Activated T-cell treated with anti-CD3 and anti-CD28 coated beads for 4 hours (primary cell): ENCODE measurements around the gene GPI.
A peak's percentile ranks its signal among the peaks of the same experiment; 100 is the strongest.
"Not testable (repeated sequence)": the region's sequence is repeated elsewhere in the genome, so short reads cannot be mapped to it uniquely, and the experiment has no call there.

ENCODE experiments used
- DNase-seq: peaks from one replicate; pipeline ENCODE4 v3.0.0-alpha.2; 2020

Gene GPI

GRCh38 chr19:34370117-34370516 is 5.1 kb downstream of the GPI start:
- no peak for DNase-seq

GRCh38 chr19:34370983-34371382 is 6.0 kb downstream of the GPI start:
- DNase-seq = no peak

DNA sequence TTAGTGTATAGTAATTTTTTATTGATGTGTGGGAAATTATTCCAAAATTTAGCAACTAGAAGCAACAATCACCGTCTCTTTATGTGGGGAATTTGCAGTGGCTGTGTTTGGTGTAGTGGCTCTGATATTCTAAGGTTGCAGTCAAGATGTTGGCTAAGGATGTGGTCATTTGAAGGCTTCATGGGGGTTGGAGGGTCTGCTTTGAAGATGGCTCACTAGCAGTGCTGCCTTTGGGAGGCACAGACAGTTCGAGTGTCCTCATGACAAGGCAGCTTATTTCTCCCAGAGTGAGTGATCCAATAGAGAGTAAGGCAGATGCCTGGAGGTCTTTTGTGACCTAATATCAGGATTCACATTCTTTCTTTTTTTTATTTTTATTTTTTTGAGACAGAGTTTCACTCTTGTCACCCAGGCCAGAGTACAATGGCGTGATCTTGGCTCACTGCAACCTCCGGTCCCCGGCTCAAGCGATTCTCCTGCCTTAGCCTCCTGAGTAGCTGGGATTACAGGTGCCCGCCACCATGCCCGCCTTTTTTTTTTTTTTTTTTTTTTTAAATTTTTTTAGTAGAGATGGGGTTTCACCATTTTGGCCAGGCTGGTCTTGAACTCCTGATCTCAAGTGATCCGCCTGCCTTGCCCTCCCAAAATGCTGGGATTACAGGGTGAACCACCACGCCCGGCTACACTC is 8.7 kb downstream of the GPI start:
- no peak for DNase-seq

DNA sequence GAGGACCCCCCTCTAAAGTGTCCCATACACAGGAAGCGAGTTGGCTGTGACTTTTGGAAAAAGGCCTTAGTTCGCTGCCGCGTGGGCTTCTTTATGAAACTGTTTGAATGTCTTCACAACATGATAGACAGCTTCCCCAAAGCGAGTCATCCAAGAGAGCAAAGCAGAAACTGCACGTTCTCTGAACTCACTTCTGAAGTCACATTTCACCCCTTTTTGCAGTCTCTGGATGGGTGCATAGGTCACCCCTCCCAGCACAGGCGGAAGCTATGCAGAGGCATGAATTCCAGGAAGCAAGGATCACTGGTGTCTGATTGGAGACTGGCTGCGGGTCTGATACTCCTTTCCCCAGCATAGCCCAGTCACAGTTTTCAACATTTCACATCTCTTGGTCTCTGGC is 10.6 kb downstream of the GPI start:
- DNase-seq = no peak

DNA sequence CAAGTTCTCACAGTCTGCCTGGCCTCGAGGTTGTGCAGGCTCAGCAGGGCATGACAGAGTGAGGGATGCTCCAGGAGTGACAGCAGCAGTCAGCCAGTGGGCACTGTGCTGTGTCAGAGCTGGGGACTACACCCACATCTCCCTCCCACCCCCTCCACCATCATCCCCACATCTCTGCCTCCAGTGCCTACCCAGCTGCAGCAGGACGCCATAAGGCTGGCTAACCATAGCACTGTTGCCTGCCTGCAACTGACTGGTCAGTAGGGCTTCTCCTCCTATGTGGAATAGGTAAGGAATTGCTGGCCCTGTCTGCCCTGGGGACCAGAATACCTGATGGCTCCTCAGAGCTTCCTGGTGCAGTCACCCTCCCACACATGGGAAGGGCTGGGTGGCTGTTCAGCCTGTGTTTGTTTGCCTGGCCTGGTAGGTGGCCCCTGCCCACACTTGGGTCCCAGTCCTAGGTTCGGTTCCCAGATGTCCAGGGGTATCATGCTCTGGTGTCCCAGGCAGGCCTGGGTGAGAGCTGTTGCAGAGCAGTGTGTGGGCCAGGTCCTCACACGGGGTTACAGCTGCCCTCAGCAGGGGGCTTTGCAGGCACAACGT is 15.7 kb downstream of the GPI start:
- DNase-seq = no peak

- DNase-seq = no peak
Measured at GRCh38 chr19:34381399-34382251, 16.6 kb downstream of the GPI start.

DNA sequence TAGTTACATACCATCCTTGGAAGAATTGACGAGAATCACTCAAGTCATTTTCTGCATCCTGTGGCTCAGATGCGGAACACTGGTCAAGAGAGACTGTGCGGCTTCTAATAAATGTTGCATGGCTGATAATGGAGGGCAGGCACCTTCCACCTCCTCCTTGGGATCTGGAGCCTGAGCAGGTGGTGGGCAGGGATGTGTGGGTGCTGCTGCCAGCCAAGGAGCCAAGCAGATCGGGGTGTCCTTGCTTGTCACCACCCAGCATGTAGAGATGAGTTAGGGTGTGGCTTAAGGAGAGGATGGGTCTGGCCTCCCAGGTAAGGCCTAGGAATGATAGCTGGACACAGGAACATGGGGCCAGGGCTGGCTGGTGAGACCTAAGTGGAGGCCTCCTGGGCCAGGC is 17.5 kb downstream of the GPI start:
- DNase-seq = no peak

DNA sequence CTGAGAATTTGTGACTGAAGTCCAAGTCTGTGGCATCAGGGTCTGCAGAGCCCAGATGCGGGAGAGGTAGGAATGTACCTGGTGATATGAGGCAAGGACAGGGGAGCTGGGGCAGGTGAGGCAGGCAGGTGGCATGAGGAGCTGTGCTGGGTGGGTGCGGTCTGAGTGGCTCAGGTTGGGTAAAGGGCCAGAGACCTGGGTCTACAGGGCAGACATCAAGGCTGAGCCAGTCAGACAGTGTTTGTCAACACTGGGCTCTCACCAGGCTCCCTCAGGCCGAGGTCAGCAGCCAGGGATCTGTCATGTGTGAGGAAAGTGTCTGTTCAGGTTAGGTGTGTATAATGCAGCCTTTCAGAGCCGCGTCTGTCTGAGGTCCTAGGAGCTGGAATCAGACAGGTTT is 18.6 kb downstream of the GPI start:
- no peak for DNase-seq

- no peak for DNase-seq
Measured at GRCh38 chr19:34386645-34387445, 21.8 kb downstream of the GPI start.

GRCh38 chr19:34387446-34387810 is 22.4 kb downstream of the GPI start:
- no peak for DNase-seq

- DNase-seq = not testable (repeated sequence)
Measured at GRCh38 chr19:34388745-34389144, 23.7 kb downstream of the GPI start.

GRCh38 chr19:34391813-34392212 is 26.8 kb downstream of the GPI start:
- DNase-seq = no peak

- DNase-seq = no peak
Measured at GRCh38 chr19:34393031-34393430, 28.0 kb downstream of the GPI start.

DNA sequence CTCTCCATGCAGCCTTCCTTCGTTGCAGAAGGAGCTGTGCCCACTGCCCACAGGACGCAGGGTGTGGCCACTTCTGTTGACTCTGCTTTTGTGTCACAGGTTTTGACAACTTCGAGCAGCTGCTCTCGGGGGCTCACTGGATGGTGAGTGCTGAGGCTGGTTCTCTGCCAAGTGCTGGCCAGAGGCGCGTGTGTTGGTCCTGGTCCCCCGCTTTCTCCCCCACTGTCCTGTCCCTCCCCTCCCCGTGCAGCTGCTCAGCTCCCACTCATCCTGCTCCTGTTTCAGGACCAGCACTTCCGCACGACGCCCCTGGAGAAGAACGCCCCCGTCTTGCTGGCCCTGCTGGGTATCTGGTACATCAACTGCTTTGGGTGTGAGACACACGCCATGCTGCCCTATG is 28.6 kb downstream of the GPI start:
- DNase-seq = no peak

DNA sequence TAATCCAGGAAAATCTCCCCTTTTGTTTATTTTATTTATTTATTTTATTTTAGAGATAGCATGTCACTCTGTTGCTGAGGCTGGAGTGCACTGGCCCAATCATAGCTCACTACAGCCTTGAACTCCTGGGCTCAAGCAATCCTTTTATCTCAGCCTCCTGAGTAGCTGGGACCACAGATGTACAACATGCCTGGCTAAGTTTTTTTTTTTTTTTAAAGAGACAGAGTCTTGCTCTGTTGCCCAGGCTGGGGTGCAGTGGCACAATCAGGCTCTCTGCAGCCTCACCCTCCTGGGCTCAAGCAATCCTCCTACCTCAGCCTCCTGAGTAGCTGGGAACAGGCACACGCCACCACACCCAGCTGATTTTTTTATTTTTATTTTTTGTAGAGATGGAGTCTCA is 32.9 kb downstream of the GPI start:
- DNase-seq = no peak

GRCh38 chr19:34399886-34400285 is 34.9 kb downstream of the GPI start:
- no peak for DNase-seq

DNA sequence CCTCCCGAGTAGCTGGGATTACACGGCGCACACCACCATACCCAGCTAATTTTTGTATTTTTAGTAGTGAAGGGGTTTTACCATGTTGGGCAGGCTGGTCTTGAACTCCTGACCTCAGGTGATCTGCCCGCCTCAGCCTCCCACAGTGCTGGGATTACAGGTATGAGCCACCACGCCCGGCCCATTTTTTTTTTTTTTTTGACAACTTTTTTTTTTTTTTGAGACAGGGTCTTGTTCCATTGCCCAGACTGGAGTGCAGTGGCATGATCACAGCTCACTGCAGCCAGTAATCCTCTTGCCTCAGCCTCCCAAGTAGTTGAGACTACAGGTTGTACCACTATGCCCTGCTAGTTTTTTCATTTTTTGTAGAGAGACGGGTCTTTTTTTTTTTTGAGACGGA is 35.8 kb downstream of the GPI start:
- DNase-seq = not testable (repeated sequence)

- no peak for DNase-seq
Measured at GRCh38 chr19:34402074-34402600, 37.1 kb downstream of the GPI start.

- DNase-seq = no peak
Measured at GRCh38 chr19:34403784-34404108, 38.8 kb downstream of the GPI start.

GRCh38 chr19:34404109-34404909 is 39.3 kb downstream of the GPI start, which contains the start of gene PDCD2L:
Gene PDCD2L (plus strand): TSS chr19:34404399. CDS start chr19:34404431, 32 bp downstream.
- DNase-seq = peak; percentile 91

DNA sequence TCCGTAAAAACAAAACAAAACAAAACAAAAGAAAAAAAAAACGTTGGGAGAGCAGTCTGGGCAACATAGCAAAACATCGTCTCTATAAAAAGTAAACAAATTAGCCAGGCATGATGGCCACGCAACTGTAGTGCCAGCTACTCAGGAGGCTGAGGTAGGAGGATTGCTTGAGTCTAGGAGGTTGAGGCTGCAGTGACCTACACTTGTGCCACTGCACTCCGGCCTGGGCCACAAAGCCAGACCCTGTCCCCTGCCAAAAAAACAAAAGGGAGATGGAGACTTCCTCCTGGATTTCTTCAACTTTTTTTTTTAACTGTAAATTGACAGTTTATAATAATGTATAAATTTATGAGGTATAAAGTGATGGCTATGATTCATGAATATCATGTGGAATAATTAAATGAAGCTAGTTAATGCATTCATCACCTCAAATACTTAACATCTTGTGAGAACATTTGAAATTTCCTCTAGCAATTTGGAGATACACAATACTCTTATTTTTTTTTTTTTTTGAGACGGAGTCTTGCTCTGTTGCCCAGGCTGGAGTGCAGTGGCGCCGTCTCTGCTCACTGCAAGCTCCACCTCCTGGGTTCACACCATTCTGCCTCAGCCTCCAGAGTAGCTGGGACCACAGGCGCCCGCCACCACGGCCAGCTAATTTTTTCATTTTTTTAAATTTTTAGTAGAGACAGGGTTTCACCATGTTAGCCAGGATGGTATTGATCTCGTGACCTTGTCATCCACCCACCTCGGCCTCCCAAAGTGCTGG is 41.1 kb downstream of the GPI start:
- no peak for DNase-seq
